Lower leg skin (tissue), 3 donors: ENCODE results near the gene MAD1L1.

Experiments used
- CTCF ChIP-seq, 3 donors: fragments of 450-650 bp; IDR thresholded peaks; one replicate each; pipeline ENCODE4 v1.5.1; 2016; ENCODE audit warnings: antibody characterized with exemption in 3 of 3, mild to moderate bottlenecking in 3 of 3, moderate library complexity in 2 of 3
- POLR2A ChIP-seq, 2 donors: fragments of 450-650 bp; IDR thresholded peaks; one replicate each; pipeline ENCODE4 v1.6.1; 2016 to 2017; ENCODE audit warnings: antibody characterized with exemption in 2 of 2, mild to moderate bottlenecking in 1 of 2, moderate library complexity in 1 of 2

- no peak for TF ChIP-seq POLR2A (IDR thresholded peaks at IDR 0.05)
- TF ChIP-seq CTCF (IDR thresholded peaks at IDR 0.05), result no peak
Measured at GRCh38 chr7:1787241-1787640, 445.5 kb downstream of the MAD1L1 start.
